Inferior parietal cortex (tissue), 1 donor: ENCODE results near the gene APBB1.
A peak's percentile ranks its signal among the peaks of the same experiment; 100 is the strongest.

Source experiments
- DNase-seq: peaks from one replicate; pipeline ENCODE4 v3.0.0-alpha.2; 2016; ENCODE audit errors: extremely low spot score

Gene APBB1

GRCh38 chr11:6419009-6419631 lies at the start of gene APBB1:
Gene APBB1, minus strand, starts transcription at chr11:6419094. Its CDS starts 7,747 bp downstream, at chr11:6411347.
- peak; percentile 68 for DNase-seq

GRCh38 chr11:6459099-6459450 lies 40.2 kb upstream of the APBB1 start:
- DNase-seq = no peak

- no peak for DNase-seq
Observed at GRCh38 chr11:6458352-6459098, 39.6 kb upstream of the APBB1 start.

- DNase-seq = no peak
Observed at GRCh38 chr11:6457581-6458320, 38.9 kb upstream of the APBB1 start.

GRCh38 chr11:6456361-6457073 lies 37.6 kb upstream of the APBB1 start:
- DNase-seq = no peak

- DNase-seq = no peak
Observed at GRCh38 chr11:6455070-6455469, 36.2 kb upstream of the APBB1 start.

- no peak for DNase-seq
Observed at GRCh38 chr11:6453152-6453551, 34.3 kb upstream of the APBB1 start.

- DNase-seq = no peak
Observed at GRCh38 chr11:6452219-6452618, 33.3 kb upstream of the APBB1 start.

GRCh38 chr11:6448574-6448973 lies 29.7 kb upstream of the APBB1 start:
- no peak for DNase-seq

- peak; percentile 69 for DNase-seq
Observed at GRCh38 chr11:6443269-6444003, 24.5 kb upstream of the APBB1 start.

- no peak for DNase-seq
Observed at GRCh38 chr11:6442441-6442840, 23.5 kb upstream of the APBB1 start.

- DNase-seq = no peak
Observed at GRCh38 chr11:6440906-6441358, 22.0 kb upstream of the APBB1 start, which contains the start of gene HPX. Gene HPX, minus strand, starts transcription at chr11:6440987. Its CDS starts 24 bp downstream, at chr11:6440963.

- peak; percentile 81 for DNase-seq
Observed at GRCh38 chr11:6438979-6439571, 20.2 kb upstream of the APBB1 start.

GRCh38 chr11:6437993-6438392 lies 19.1 kb upstream of the APBB1 start:
- no peak for DNase-seq

GRCh38 chr11:6437423-6437822 lies 18.5 kb upstream of the APBB1 start:
- no peak for DNase-seq

- no peak for DNase-seq
Observed at GRCh38 chr11:6433998-6434660, 15.2 kb upstream of the APBB1 start.

GRCh38 chr11:6431861-6432260 lies 13.0 kb upstream of the APBB1 start:
- no peak for DNase-seq

- no peak for DNase-seq
Observed at GRCh38 chr11:6427516-6427915, 8.6 kb upstream of the APBB1 start.

GRCh38 chr11:6420677-6421076 lies 1.8 kb upstream of the APBB1 start:
- DNase-seq = no peak

- DNase-seq = no peak
Observed at GRCh38 chr11:6418557-6419008, 311 bp downstream of the APBB1 start.
